ENCODE measurements around the gene POPDC2.

The POPDC2 gene

GRCh38 chr3:119637679-119638477 lies 22.5 kb downstream of the POPDC2 start:
- TF ChIP-seq CTCF (IDR thresholded peaks at IDR 0.05; ENCODE audit: low read depth, low read length) = no peak

DNA sequence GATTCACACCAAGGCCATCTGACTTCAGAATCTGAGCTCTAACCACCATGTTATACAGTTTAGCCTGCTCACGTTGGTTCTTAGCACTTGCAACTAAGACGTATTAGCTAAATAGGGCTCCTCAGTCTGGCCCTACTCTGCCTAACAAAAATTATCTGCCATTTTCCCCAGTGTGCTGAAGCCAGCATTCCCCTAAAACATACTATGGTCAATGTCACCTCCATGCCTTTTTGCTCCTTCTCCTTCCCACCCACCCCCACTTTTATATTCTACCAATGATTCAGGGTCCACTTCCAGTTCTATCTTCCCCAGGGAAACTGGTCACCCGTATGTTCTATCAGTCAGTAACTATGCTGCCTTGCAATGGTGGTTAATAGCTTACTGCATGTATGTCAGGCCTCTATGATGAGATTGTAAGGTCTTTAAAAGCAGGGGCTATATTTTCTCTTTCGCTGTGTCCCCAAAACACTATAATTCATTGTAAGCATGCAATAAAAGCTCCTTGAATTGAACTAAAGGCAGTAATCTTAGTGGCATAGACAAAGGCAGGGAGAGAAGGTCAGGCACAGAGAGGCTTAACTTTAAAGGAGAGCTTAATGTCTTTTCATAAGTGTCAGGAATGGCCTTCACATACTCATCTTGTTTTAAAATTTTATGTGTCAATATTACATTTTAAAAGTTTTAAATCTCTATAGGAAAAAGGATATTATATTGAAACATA lies 23.3 kb downstream of the POPDC2 start:
- no peak for TF ChIP-seq CTCF (IDR thresholded peaks at IDR 0.05; ENCODE audit: low read depth, low read length)
- H3K4me3 ChIP-seq (ENCODE audit: low read depth, low read length) = no peak overlapping the region

More at GRCh38 chr3:119637679-119638477, 22.5 kb downstream of the POPDC2 start:
- no peak overlapping the region for H3K4me3 ChIP-seq (ENCODE audit: low read depth, low read length)

DNA sequence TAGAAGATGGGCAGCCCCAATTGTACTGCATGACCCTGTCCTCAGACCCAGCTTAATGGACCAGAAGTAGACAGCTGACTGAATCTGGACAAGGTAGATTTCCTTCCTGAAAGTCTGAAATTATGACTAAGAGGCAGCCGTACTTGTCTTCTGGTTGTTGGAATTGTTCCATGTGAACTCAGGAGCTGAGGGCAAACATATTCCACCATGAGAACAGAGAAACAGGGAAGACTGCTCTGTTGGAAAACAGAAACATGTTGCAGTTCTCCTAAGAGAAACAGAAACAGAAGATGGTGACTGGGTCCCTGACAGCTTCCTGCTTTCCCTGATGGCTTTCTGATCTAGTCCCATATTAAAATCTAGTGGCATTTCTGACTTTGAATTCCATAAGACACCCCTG lies 24.1 kb downstream of the POPDC2 start:
- no peak for TF ChIP-seq CTCF (IDR thresholded peaks at IDR 0.05; ENCODE audit: low read depth, low read length)
- H3K4me3 ChIP-seq (ENCODE audit: low read depth, low read length) = no peak overlapping the region

DNA sequence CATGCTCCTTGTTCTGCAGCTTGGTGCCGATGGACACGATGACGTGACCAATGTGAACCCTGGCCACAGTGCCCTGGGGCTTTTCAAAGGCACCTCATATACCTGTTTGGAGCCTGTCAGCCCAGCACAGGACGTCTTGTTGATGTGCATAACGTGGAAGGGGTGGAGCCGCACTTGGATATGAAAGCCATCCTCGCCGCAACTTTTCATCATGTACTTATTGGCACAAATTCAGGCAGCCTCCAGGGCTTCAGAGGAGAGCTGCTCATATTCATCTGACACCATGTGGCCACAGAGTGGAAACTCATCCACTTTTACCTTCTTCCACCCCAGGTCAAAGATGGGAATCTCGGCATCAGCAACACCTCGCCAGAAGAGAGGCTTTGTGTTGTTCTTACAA lies 24.7 kb downstream of the POPDC2 start:
- no peak for TF ChIP-seq CTCF (IDR thresholded peaks at IDR 0.05; ENCODE audit: low read depth, low read length)
- H3K4me3 ChIP-seq (ENCODE audit: low read depth, low read length) = no peak overlapping the region

DNA sequence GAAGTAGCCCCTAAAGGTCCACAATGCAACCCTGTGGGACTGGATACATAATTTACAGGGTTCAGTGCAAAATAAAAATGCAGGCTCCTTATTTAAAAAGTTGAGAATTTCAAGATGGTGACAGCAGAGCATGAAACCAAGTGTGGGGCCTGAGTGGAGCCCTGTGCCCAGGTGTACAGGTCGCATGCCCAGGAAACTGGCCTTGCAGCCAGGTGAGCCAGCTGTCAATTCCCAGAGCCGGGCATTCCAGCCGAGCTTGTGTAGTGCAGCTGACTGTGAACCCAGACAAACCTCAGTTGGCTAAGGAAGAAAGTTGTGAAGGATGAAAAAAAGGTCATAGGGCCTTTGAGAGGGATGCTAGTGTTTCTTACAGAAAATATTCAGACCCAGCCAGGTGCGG lies 27.6 kb downstream of the POPDC2 start:
- H3K4me3 ChIP-seq (ENCODE audit: low read depth, low read length) = no peak overlapping the region
- no peak for TF ChIP-seq CTCF (IDR thresholded peaks at IDR 0.05; ENCODE audit: low read depth, low read length)

- no peak for TF ChIP-seq CTCF (IDR thresholded peaks at IDR 0.05; ENCODE audit: low read depth, low read length)
- no peak overlapping the region for H3K4me3 ChIP-seq (ENCODE audit: low read depth, low read length)
Measured at GRCh38 chr3:119632216-119632615, 28.2 kb downstream of the POPDC2 start.

DNA sequence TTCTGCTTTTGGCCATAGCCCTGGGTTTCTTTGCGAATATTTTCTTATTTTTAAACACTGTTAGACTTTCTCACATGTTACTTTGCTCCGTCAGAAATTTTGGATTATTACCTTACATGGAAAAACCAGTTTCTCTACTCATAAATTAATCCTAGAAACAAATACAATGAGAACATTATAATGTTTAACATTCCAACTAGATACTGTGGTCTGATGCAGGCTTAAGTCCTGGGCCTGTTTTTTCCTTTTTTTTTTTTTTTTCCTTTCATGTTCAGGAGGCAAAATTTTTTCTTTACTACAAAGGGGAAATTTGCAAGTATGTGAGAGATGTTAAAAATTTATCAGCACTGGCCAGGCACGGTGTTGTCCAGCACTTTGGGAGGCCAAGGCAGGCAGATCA lies 28.9 kb downstream of the POPDC2 start:
- no peak for TF ChIP-seq CTCF (IDR thresholded peaks at IDR 0.05; ENCODE audit: low read depth, low read length)

More for the DNA sequence above, 28.9 kb downstream of the POPDC2 start:
- no peak overlapping the region for H3K4me3 ChIP-seq (ENCODE audit: low read depth, low read length)

Data from WI38 (cell line).